HepG2 (cell line): ENCODE data around the gene TBC1D12. TPM values are rescaled to one million over a fixed set of nuclear protein-coding genes. Genes with fewer than 3 reads are reported as not detected.

Experiments
- ATF3 ChIP-seq: sonication (generic); formaldehyde crosslinking; IDR thresholded peaks from 2 replicates; pipeline ENCODE4 v1.4.0; 2020; ENCODE audit warnings: missing genetic modification reagents
- EHMT2 ChIP-seq: fragments of 200-600 bp; sonication (generic); IDR thresholded peaks from 2 replicates; pipeline ENCODE4 v1.7.0; 2017; ENCODE audit warnings: antibody characterized with exemption, low read depth, low read length, borderline replicate concordance
- FOXO1 ChIP-seq: sonication (generic); formaldehyde crosslinking; IDR thresholded peaks from 2 replicates; pipeline ENCODE4 v1.4.0; 2020; ENCODE audit warnings: missing genetic modification reagents
- HES4 ChIP-seq: sonication (generic); formaldehyde crosslinking; IDR thresholded peaks from 2 replicates; pipeline ENCODE4 v1.9.0; 2021; ENCODE audit warnings: mild to moderate bottlenecking, missing genetic modification reagents, borderline replicate concordance
- MAFF ChIP-seq: IDR thresholded peaks from 2 replicates; pipeline ENCODE4 v1.6.1; 2011; ENCODE audit warnings: low read depth, low read length, improper control_type of control experiment
- NFKBIZ ChIP-seq: IDR thresholded peaks from 2 replicates; pipeline ENCODE4 v1.6.1; 2018; ENCODE audit warnings: missing genetic modification reagents, missing compliant biosample characterization
- PBX3 ChIP-seq: sonication (generic); formaldehyde crosslinking; IDR thresholded peaks from 2 replicates; pipeline ENCODE4 v1.8.1; 2023; ENCODE audit warnings: missing genetic modification reagents, inconsistent platforms, borderline replicate concordance
- RELA ChIP-seq: sonication (generic); formaldehyde crosslinking; IDR thresholded peaks from 2 replicates; pipeline ENCODE4 v1.4.0; 2020; ENCODE audit warnings: missing genetic modification reagents
- REPIN1 ChIP-seq: sonication (generic); formaldehyde crosslinking; IDR thresholded peaks from 2 replicates; pipeline ENCODE4 v1.8.0; 2022; ENCODE audit warnings: missing genetic modification reagents, low read depth, mild to moderate bottlenecking, borderline replicate concordance
- SATB2 ChIP-seq: sonication (generic); formaldehyde crosslinking; IDR thresholded peaks from 2 replicates; pipeline ENCODE4 v1.5.0; 2020; ENCODE audit warnings: missing genetic modification reagents
- TEAD3 ChIP-seq: optimal IDR thresholded peaks from 2 replicates; pipeline ENCODE3; 2016; ENCODE audit warnings: borderline replicate concordance
- YY1 ChIP-seq: IDR thresholded peaks from 2 replicates; pipeline ENCODE4 v1.6.1; 2011; ENCODE audit warnings: low read length, low read depth, moderate library complexity, mild to moderate bottlenecking; ENCODE audit not compliant: insufficient read depth, insufficient replicate concordance
- ZBTB21 ChIP-seq: sonication (generic); formaldehyde crosslinking; IDR thresholded peaks from 2 replicates; pipeline ENCODE4 v1.4.0; 2020; ENCODE audit warnings: missing genetic modification reagents
- ZNF142 ChIP-seq: sonication (generic); formaldehyde crosslinking; IDR thresholded peaks from 2 replicates; pipeline ENCODE4 v1.4.0; 2020; ENCODE audit warnings: missing genetic modification reagents
- ZNF547 ChIP-seq: sonication (generic); formaldehyde crosslinking; IDR thresholded peaks from 2 replicates; pipeline ENCODE4 v1.5.1; 2020; ENCODE audit warnings: mild to moderate bottlenecking, missing genetic modification reagents
- ZNF7 ChIP-seq: IDR thresholded peaks from 2 replicates; pipeline ENCODE4 v1.6.1; 2016; ENCODE audit warnings: missing biosample characterization, missing genetic modification reagents
- ZNF790 ChIP-seq: sonication (generic); formaldehyde crosslinking; IDR thresholded peaks from 2 replicates; pipeline ENCODE4 v1.8.0; 2022; ENCODE audit warnings: missing genetic modification reagents, mild to moderate bottlenecking, borderline replicate concordance
- polyA plus RNA-seq, 8 experiments: library from polyadenylated mRNA; depleted of rRNA in 3 of 8; stranded (reverse) in 7 of 8; unstranded in 1 of 8; fragments of >200 nt; fragmentation: Illumina TruSeq in 4 of 8; extraction: Trizol in 4 of 8; gene quantifications; 2 replicates each; pipeline versions ENCODE4 v1.2.1 to v1.2.3, GENCODE V29; 2011 to 2016; ENCODE audit warnings: low read depth in 4 of 8, missing spikeins in 1 of 8, mixed read lengths in 1 of 8; ENCODE audit not compliant: insufficient read depth in 1 of 8
- total RNA-seq, 5 experiments: library from RNA; depleted of rRNA; stranded (reverse); fragments of >200 nt; fragmentation: Illumina TruSeq; extraction: Trizol; gene quantifications; 2 replicates each; pipeline ENCODE4 v1.2.3, GENCODE V29; 2016; ENCODE audit warnings: low read depth in 1 of 5
- TF ChIP-seq, protein P1 (sequence below): IDR thresholded peaks from 2 replicates; pipeline ENCODE4 v1.6.1; 2016; ENCODE audit warnings: missing compliant biosample characterization, missing genetic modification reagents, borderline replicate concordance
- TF ChIP-seq, protein P2 (sequence below): sonication (generic); formaldehyde crosslinking; IDR thresholded peaks from 2 replicates; pipeline ENCODE4 v1.4.0; 2020; ENCODE audit warnings: mild to moderate bottlenecking, missing genetic modification reagents

Gene TBC1D12
- total and polyA plus RNA-seq, 2 of the 13 experiments (the other 11 are each of a cell fraction or from before 2014, with no cell fraction given), result 5.7 to 6.2 TPM

- no peak for TF ChIP-seq ATF3 (CRISPR knock-in tag)
- TF ChIP-seq EHMT2, result no peak; the same call in 1 of the 2 replicates
- TF ChIP-seq ZNF142 (CRISPR knock-in tag), result no peak
- TF ChIP-seq ZNF7, result no peak
- TF ChIP-seq, protein P1, sequence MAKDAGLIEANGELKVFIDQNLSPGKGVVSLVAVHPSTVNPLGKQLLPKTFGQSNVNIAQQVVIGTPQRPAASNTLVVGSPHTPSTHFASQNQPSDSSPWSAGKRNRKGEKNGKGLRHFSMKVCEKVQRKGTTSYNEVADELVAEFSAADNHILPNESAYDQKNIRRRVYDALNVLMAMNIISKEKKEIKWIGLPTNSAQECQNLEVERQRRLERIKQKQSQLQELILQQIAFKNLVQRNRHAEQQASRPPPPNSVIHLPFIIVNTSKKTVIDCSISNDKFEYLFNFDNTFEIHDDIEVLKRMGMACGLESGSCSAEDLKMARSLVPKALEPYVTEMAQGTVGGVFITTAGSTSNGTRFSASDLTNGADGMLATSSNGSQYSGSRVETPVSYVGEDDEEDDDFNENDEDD (CRISPR knock-in tag), result peak; percentile 81; the same call in 1 of the 2 replicates
- no peak for TF ChIP-seq ZBTB21 (CRISPR knock-in tag)
- no peak for TF ChIP-seq RELA
- TF ChIP-seq FOXO1 (CRISPR knock-in tag), result no peak
- TF ChIP-seq, protein P2, sequence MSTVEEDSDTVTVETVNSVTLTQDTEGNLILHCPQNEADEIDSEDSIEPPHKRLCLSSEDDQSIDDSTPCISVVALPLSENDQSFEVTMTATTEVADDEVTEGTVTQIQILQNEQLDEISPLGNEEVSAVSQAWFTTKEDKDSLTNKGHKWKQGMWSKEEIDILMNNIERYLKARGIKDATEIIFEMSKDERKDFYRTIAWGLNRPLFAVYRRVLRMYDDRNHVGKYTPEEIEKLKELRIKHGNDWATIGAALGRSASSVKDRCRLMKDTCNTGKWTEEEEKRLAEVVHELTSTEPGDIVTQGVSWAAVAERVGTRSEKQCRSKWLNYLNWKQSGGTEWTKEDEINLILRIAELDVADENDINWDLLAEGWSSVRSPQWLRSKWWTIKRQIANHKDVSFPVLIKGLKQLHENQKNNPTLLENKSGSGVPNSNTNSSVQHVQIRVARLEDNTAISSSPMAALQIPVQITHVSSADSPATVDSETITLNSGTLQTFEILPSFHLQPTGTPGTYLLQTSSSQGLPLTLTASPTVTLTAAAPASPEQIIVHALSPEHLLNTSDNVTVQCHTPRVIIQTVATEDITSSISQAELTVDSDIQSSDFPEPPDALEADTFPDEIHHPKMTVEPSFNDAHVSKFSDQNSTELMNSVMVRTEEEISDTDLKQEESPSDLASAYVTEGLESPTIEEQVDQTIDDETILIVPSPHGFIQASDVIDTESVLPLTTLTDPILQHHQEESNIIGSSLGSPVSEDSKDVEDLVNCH, result no peak
- TF ChIP-seq MAFF, result peak; percentile 35; the same call in 1 of the 2 replicates
- TF ChIP-seq PBX3 (CRISPR knock-in tag), result 0 out of 2 replicates have a peak, but pooled peaks have one; percentile 51
- no peak for TF ChIP-seq ZNF547 (CRISPR knock-in tag)
- TF ChIP-seq REPIN1 (CRISPR knock-in tag), result no peak
- 0 out of 2 replicates have a peak, but pooled peaks have one; percentile 37 for TF ChIP-seq NFKBIZ
- peak; percentile 79 for TF ChIP-seq YY1
- TF ChIP-seq SATB2 (CRISPR knock-in tag), result no peak
- TF ChIP-seq ZNF790 (CRISPR knock-in tag), result peak; percentile 81; the same call in 1 of the 2 replicates
- TF ChIP-seq TEAD3 (CRISPR knock-in tag), result peak; percentile 68
- peak; percentile 31; the same call in 1 of the 2 replicates for TF ChIP-seq HES4 (CRISPR knock-in tag)
These were observed at the start of gene TBC1D12 (continued) for GRCh38 chr10:94402204-94402842.
